ENCODE measurements around the gene ATAD2B. TPM values are rescaled to one million over a fixed set of nuclear protein-coding genes. Genes with fewer than 3 reads are reported as not detected.

Gene ATAD2B
- total and polyA plus RNA-seq, 2 donors (not counting 1 experiment from before 2014, with no cell fraction given): 3.6 to 11.4 TPM

GRCh38 chr2:23756593-23757292, 170.2 kb downstream of the ATAD2B start:
- no peaks in the 10 kb centered on the region for H3K79me2 ChIP-seq (ENCODE audit: control insufficient read depth, insufficient read depth, low read length)
- no peak overlapping the region for H2AFZ ChIP-seq (ENCODE audit: low read length)
- no peak overlapping the region for H3K9ac ChIP-seq (ENCODE audit: insufficient read depth, low read length)
- no peak overlapping the region for H3K4me2 ChIP-seq (ENCODE audit: extremely low read depth, insufficient read depth, low read length)
- H3K36me3 ChIP-seq (ENCODE audit: control insufficient read depth, insufficient read depth, low read length): no peaks in the 10 kb centered on the region
- no peak for DNase-seq (ENCODE audit: low read depth in 2 of 2)
- H3K27ac ChIP-seq (ENCODE audit: insufficient read depth, low read length): no peak overlapping the region
- no peaks in the 10 kb centered on the region for H3K9me3 ChIP-seq (ENCODE audit: control insufficient read depth, insufficient read depth, low read depth, low read length)
- no peak overlapping the region for H3K4me3 ChIP-seq (replicated peaks in 1 of 4; ENCODE audit: control extremely low read depth in 1 of 4, insufficient read depth in 1 of 4, low read depth in 3 of 4, low read length in 4 of 4)
- peaks cover 4% of the 10 kb centered on the region for H3K4me1 ChIP-seq (ENCODE audit: control insufficient read depth, extremely low read depth, insufficient read depth, low read length)
- no peaks in the 10 kb centered on the region for H3K27me3 ChIP-seq (ENCODE audit: control insufficient read depth, insufficient read depth, low read length)
- no peaks in the 10 kb centered on the region for H4K20me1 ChIP-seq (ENCODE audit: control insufficient read depth, extremely low read depth, insufficient read depth, low read length)
- TF ChIP-seq CTCF (conservative IDR thresholded peaks at IDR 0.05 in 1 of 2, IDR thresholded peaks at IDR 0.05 in 1 of 2; ENCODE audit: low read depth in 1 of 2, low read length in 2 of 2) (no peak), EZH2 (IDR thresholded peaks at IDR 0.05; ENCODE audit: low read length, missing control alignments) (no peak)

GRCh38 chr2:23754970-23755369, 172.0 kb downstream of the ATAD2B start:
- no peak overlapping the region for H3K9ac ChIP-seq (ENCODE audit: insufficient read depth, low read length)
- no peaks in the 10 kb centered on the region for H3K36me3 ChIP-seq (ENCODE audit: control insufficient read depth, insufficient read depth, low read length)
- H3K4me3 ChIP-seq (replicated peaks in 1 of 4; ENCODE audit: control extremely low read depth in 1 of 4, insufficient read depth in 1 of 4, low read depth in 3 of 4, low read length in 4 of 4): no peak overlapping the region
- H3K27ac ChIP-seq (ENCODE audit: insufficient read depth, low read length): no peak overlapping the region
- H3K79me2 ChIP-seq (ENCODE audit: control insufficient read depth, insufficient read depth, low read length): no peaks in the 10 kb centered on the region
- H3K4me1 ChIP-seq (ENCODE audit: control insufficient read depth, extremely low read depth, insufficient read depth, low read length): peaks cover 4% of the 10 kb centered on the region
- no peaks in the 10 kb centered on the region for H3K27me3 ChIP-seq (ENCODE audit: control insufficient read depth, insufficient read depth, low read length)
- H2AFZ ChIP-seq (ENCODE audit: low read length): no peak overlapping the region
- H3K9me3 ChIP-seq (ENCODE audit: control insufficient read depth, insufficient read depth, low read depth, low read length): no peaks in the 10 kb centered on the region
- no peak overlapping the region for H3K4me2 ChIP-seq (ENCODE audit: extremely low read depth, insufficient read depth, low read length)
- no peak for DNase-seq (ENCODE audit: low read depth in 2 of 2)
- H4K20me1 ChIP-seq (ENCODE audit: control insufficient read depth, extremely low read depth, insufficient read depth, low read length): no peaks in the 10 kb centered on the region
- TF ChIP-seq EZH2 (IDR thresholded peaks at IDR 0.05; ENCODE audit: low read length, missing control alignments): no peak
- no peak for TF ChIP-seq CTCF (conservative IDR thresholded peaks at IDR 0.05 in 1 of 2, IDR thresholded peaks at IDR 0.05 in 1 of 2; ENCODE audit: low read depth in 1 of 2, low read length in 2 of 2)

- Histone ChIP-seq H3K4me1 (ENCODE audit: control insufficient read depth, extremely low read depth, insufficient read depth, low read length) (peaks cover 4% of the 10 kb centered on the region), H3K9me3 (ENCODE audit: control insufficient read depth, insufficient read depth, low read depth, low read length) (no peaks in the 10 kb centered on the region), H3K27ac (ENCODE audit: insufficient read depth, low read length) (no peak overlapping the region), H2AFZ (ENCODE audit: low read length) (no peak overlapping the region), H3K79me2 (ENCODE audit: control insufficient read depth, insufficient read depth, low read length) (no peaks in the 10 kb centered on the region), H3K27me3 (ENCODE audit: control insufficient read depth, insufficient read depth, low read length) (no peaks in the 10 kb centered on the region), H3K4me3 (replicated peaks in 1 of 4; ENCODE audit: control extremely low read depth in 1 of 4, insufficient read depth in 1 of 4, low read depth in 3 of 4, low read length in 4 of 4) (no peak overlapping the region), H3K4me2 (ENCODE audit: extremely low read depth, insufficient read depth, low read length) (no peak overlapping the region), H3K9ac (ENCODE audit: insufficient read depth, low read length) (no peak overlapping the region), H3K36me3 (ENCODE audit: control insufficient read depth, insufficient read depth, low read length) (no peaks in the 10 kb centered on the region), H4K20me1 (ENCODE audit: control insufficient read depth, extremely low read depth, insufficient read depth, low read length) (no peaks in the 10 kb centered on the region)
- TF ChIP-seq EZH2 (IDR thresholded peaks at IDR 0.05; ENCODE audit: low read length, missing control alignments) (no peak), CTCF (conservative IDR thresholded peaks at IDR 0.05 in 1 of 2, IDR thresholded peaks at IDR 0.05 in 1 of 2; ENCODE audit: low read depth in 1 of 2, low read length in 2 of 2) (no peak)
- peak in 1 of 2 donors; percentile 53 for DNase-seq (ENCODE audit: low read depth in 2 of 2)
Observed at GRCh38 chr2:23753291-23754010, 173.5 kb downstream of the ATAD2B start.

All from fibroblast of lung (primary cell).